ENCODE results near the gene C1QTNF3.

Gene C1QTNF3

GRCh38 chr5:34054400-34054729 lies 11.4 kb upstream of the C1QTNF3 start:
- no peak for ATAC-seq (ENCODE audit: low read depth)
- DNase-seq (ENCODE audit: low spot score), result no peak
- H3K27ac ChIP-seq (ENCODE audit: poor library complexity, severe bottlenecking), result peak overlapping the region; percentile 79
- no peaks in the 10 kb centered on the region for H3K27me3 ChIP-seq (ENCODE audit: insufficient read depth, poor library complexity, severe bottlenecking)
- no peaks in the 10 kb centered on the region for H3K36me3 ChIP-seq (ENCODE audit: low read depth)
- H3K4me1 ChIP-seq (ENCODE audit: insufficient read depth, poor library complexity, severe bottlenecking), result peaks cover 16% of the 10 kb centered on the region
- no peaks in the 10 kb centered on the region for H3K9me3 ChIP-seq (ENCODE audit: severe bottlenecking)
- TF ChIP-seq, protein P1, sequence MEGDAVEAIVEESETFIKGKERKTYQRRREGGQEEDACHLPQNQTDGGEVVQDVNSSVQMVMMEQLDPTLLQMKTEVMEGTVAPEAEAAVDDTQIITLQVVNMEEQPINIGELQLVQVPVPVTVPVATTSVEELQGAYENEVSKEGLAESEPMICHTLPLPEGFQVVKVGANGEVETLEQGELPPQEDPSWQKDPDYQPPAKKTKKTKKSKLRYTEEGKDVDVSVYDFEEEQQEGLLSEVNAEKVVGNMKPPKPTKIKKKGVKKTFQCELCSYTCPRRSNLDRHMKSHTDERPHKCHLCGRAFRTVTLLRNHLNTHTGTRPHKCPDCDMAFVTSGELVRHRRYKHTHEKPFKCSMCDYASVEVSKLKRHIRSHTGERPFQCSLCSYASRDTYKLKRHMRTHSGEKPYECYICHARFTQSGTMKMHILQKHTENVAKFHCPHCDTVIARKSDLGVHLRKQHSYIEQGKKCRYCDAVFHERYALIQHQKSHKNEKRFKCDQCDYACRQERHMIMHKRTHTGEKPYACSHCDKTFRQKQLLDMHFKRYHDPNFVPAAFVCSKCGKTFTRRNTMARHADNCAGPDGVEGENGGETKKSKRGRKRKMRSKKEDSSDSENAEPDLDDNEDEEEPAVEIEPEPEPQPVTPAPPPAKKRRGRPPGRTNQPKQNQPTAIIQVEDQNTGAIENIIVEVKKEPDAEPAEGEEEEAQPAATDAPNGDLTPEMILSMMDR (IDR thresholded peaks at IDR 0.05; ENCODE audit: poor library complexity, severe bottlenecking), result no peak
- H3K4me3 ChIP-seq (ENCODE audit: severe bottlenecking), result no peak overlapping the region

DNA sequence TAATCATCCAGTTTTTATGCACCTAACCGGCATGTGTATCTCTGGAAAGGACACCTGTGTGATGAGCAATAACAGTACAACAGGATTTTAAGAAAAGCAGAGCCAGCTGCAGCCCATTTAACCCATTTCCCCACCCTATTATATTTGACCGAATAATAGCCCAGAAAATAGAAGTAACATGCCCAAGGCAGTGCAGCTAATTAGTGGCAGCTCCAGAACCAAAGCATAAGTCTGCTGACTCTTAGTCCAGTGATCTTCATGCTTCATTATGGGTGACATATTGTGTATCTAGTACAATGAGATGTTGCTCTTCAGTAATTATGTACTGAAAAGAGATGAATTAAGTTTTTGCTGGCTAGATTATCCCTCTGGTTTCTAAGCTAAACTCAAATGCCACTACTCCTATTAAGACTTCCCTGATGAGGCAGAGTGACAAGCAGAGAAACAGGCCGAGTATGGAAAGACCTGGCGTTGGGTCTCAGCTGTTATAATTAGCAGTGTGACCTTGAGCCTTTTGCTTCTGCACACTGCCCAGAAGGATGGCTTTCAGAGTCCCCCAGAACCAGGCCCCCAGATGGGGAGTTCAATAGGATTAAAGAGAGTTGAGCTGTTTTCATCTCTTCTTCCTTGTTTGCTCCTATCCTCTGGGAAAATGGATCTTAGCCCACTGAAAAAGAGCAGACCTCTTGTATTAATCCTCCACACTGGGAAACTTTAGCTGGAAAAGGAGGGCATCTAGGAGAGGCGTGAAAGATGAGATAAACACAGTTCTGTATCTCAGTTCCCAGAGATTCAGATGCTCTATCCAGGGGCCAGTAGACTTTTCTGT lies 10.8 kb upstream of the C1QTNF3 start:
- Histone ChIP-seq H3K9me3 (ENCODE audit: severe bottlenecking) (no peaks in the 10 kb centered on the region), H3K27ac (ENCODE audit: poor library complexity, severe bottlenecking) (peak overlapping the region; percentile 79), H3K4me1 (ENCODE audit: insufficient read depth, poor library complexity, severe bottlenecking) (peaks cover 16% of the 10 kb centered on the region), H3K4me3 (ENCODE audit: severe bottlenecking) (no peak overlapping the region), H3K36me3 (ENCODE audit: low read depth) (no peaks in the 10 kb centered on the region), H3K27me3 (ENCODE audit: insufficient read depth, poor library complexity, severe bottlenecking) (no peaks in the 10 kb centered on the region)
- TF ChIP-seq, protein P1 (IDR thresholded peaks at IDR 0.05; ENCODE audit: poor library complexity, severe bottlenecking), result no peak
- no peak for ATAC-seq (ENCODE audit: low read depth)
- DNase-seq (ENCODE audit: low spot score), result no peak

GRCh38 chr5:34053133-34053532 lies 10.1 kb upstream of the C1QTNF3 start:
- TF ChIP-seq, protein P1 (IDR thresholded peaks at IDR 0.05; ENCODE audit: poor library complexity, severe bottlenecking), result no peak
- H3K9me3 ChIP-seq (ENCODE audit: severe bottlenecking), result no peaks in the 10 kb centered on the region
- peaks cover 16% of the 10 kb centered on the region for H3K4me1 ChIP-seq (ENCODE audit: insufficient read depth, poor library complexity, severe bottlenecking)
- no peaks in the 10 kb centered on the region for H3K27me3 ChIP-seq (ENCODE audit: insufficient read depth, poor library complexity, severe bottlenecking)
- H3K4me3 ChIP-seq (ENCODE audit: severe bottlenecking), result no peak overlapping the region
- no peaks in the 10 kb centered on the region for H3K36me3 ChIP-seq (ENCODE audit: low read depth)
- ATAC-seq (ENCODE audit: low read depth), result peak; percentile 97
- H3K27ac ChIP-seq (ENCODE audit: poor library complexity, severe bottlenecking), result peak overlapping the region; percentile 79
- no peak for DNase-seq (ENCODE audit: low spot score)

GRCh38 chr5:34051374-34051980 lies 8.5 kb upstream of the C1QTNF3 start:
- Histone ChIP-seq H3K4me3 (ENCODE audit: severe bottlenecking) (no peak overlapping the region), H3K9me3 (ENCODE audit: severe bottlenecking) (no peaks in the 10 kb centered on the region), H3K4me1 (ENCODE audit: insufficient read depth, poor library complexity, severe bottlenecking) (peaks cover 16% of the 10 kb centered on the region), H3K27ac (ENCODE audit: poor library complexity, severe bottlenecking) (peak overlapping the region; percentile 79), H3K36me3 (ENCODE audit: low read depth) (no peaks in the 10 kb centered on the region), H3K27me3 (ENCODE audit: insufficient read depth, poor library complexity, severe bottlenecking) (no peaks in the 10 kb centered on the region)
- TF ChIP-seq, protein P1 (IDR thresholded peaks at IDR 0.05; ENCODE audit: poor library complexity, severe bottlenecking), result no peak
- no peak for DNase-seq (ENCODE audit: low spot score)
- ATAC-seq (ENCODE audit: low read depth), result no peak

Data from RWPE2 (cell line).